K562 (cell line): Measurements from ENCODE around the gene SPRR2G.

Source experiments
- BRCA1 ChIP-seq, 2 experiments: fragments of 450-650 bp in 1 of 2; sonication (generic) in 1 of 2; formaldehyde crosslinking in 1 of 2; IDR thresholded peaks; 2 replicates each; pipeline versions ENCODE4 v1.5.0 to v1.6.1; 2017 to 2020; ENCODE audit warnings: mild to moderate bottlenecking in 1 of 2, missing genetic modification reagents in 1 of 2
- EZH2 ChIP-seq: IDR thresholded peaks from 2 replicates; pipeline ENCODE4 v1.6.1; 2012; ENCODE audit warnings: low read depth, mild to moderate bottlenecking, inconsistent platforms, low read length, borderline replicate concordance
- JUND ChIP-seq, 2 experiments: IDR thresholded peaks; 2 replicates in 1 of 2; 3 replicates in 1 of 2; pipeline ENCODE4 v1.6.1; 2011; ENCODE audit warnings: borderline replicate concordance in 2 of 2, low read depth in 2 of 2, low read length in 2 of 2, improper control_type of control experiment in 1 of 2, missing biosample characterization in 1 of 2, missing genetic modification characterization in 1 of 2, missing genetic modification reagents in 1 of 2
- PHF8 ChIP-seq: fragments of 200-600 bp; sonication (generic); IDR thresholded peaks from 2 replicates; pipeline ENCODE4 v1.6.1; 2012; ENCODE audit warnings: mixed run types, mild to moderate bottlenecking, inconsistent platforms, low read length, moderate library complexity, borderline replicate concordance
- POLR2A ChIP-seq: fragments of 450-650 bp; conservative IDR thresholded peaks from 2 replicates; pipeline ENCODE4 v1.6.1; 2016
- TCF7 ChIP-seq: sonication (generic); IDR thresholded peaks from 2 replicates; pipeline ENCODE4 v1.6.1; 2016; ENCODE audit warnings: antibody characterized with exemption, borderline replicate concordance
- TOE1 ChIP-seq, 2 experiments: fragments of 450-650 bp in 1 of 2; sonication (generic) in 1 of 2; formaldehyde crosslinking in 1 of 2; IDR thresholded peaks; 2 replicates each; pipeline versions ENCODE4 v1.7.1 to v1.8.0; 2016 to 2022; ENCODE audit warnings: borderline replicate concordance in 2 of 2, mild to moderate bottlenecking in 2 of 2, antibody characterized with exemption in 1 of 2, inconsistent platforms in 1 of 2, low read depth in 1 of 2, missing genetic modification reagents in 1 of 2, moderate library complexity in 1 of 2
- WHSC1 ChIP-seq: IDR thresholded peaks from one replicate; pipeline ENCODE4 v1.6.1; 2012; ENCODE audit warnings: low read length, control low read depth, inconsistent platforms
- ZBED1 ChIP-seq: IDR thresholded peaks from 2 replicates; pipeline ENCODE4 v1.6.1; 2014
- ZNF589 ChIP-seq: fragments of 200-800 bp; sonication (Bioruptor generic); IDR thresholded peaks from 2 replicates; pipeline ENCODE4 v1.6.1; 2016; ENCODE audit warnings: low read depth, missing genetic modification characterization, missing compliant biosample characterization
- TF ChIP-seq, protein P1 (sequence below), 3 experiments: IDR thresholded peaks in 2 of 3; conservative IDR thresholded peaks in 1 of 3; 2 replicates each; pipeline ENCODE4 v1.5.1; 2011 to 2012; ENCODE audit warnings: low read length in 3 of 3, mild to moderate bottlenecking in 3 of 3, control low read depth in 2 of 3, improper control_type of control experiment in 1 of 3, inconsistent platforms in 1 of 3, low read depth in 1 of 3, mixed read lengths in 1 of 3, moderate library complexity in 1 of 3; ENCODE audit not compliant: insufficient read depth in 2 of 3
- TF ChIP-seq, protein P2 (sequence below): sonication (generic); formaldehyde crosslinking; IDR thresholded peaks from 2 replicates; pipeline ENCODE4 v1.8.0; 2022; ENCODE audit warnings: missing genetic modification reagents, mild to moderate bottlenecking, borderline replicate concordance

DNA sequence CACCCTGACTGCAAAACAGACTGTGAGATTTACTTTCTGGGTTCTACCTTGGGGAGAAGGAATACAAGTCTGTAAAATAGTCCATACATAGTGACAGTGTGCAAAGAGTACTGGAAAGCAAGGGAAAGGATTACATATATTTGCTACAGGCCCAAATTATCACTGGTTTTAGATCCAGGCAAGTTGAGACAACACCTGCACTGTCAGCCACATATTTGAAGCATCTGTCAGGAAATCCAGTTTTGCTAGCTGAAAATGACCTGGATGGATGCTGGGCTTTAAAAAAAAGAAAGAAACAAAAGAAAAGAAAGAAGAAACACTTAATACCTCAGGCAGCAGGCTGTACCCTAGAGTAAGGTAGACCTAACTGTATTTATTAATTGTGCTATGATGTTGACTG lies 23.9 kb upstream of the SPRR2G start:
- TF ChIP-seq, protein P1, sequence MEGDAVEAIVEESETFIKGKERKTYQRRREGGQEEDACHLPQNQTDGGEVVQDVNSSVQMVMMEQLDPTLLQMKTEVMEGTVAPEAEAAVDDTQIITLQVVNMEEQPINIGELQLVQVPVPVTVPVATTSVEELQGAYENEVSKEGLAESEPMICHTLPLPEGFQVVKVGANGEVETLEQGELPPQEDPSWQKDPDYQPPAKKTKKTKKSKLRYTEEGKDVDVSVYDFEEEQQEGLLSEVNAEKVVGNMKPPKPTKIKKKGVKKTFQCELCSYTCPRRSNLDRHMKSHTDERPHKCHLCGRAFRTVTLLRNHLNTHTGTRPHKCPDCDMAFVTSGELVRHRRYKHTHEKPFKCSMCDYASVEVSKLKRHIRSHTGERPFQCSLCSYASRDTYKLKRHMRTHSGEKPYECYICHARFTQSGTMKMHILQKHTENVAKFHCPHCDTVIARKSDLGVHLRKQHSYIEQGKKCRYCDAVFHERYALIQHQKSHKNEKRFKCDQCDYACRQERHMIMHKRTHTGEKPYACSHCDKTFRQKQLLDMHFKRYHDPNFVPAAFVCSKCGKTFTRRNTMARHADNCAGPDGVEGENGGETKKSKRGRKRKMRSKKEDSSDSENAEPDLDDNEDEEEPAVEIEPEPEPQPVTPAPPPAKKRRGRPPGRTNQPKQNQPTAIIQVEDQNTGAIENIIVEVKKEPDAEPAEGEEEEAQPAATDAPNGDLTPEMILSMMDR (IDR thresholded peaks at IDR 0.05 in 2 of 3, conservative IDR thresholded peaks at IDR 0.05 in 1 of 3; ENCODE audit: insufficient read depth in 2 of 3, low read depth in 1 of 3, low read length in 3 of 3): no peak
- TF ChIP-seq BRCA1 (IDR thresholded peaks at IDR 0.05) (no peak), BRCA1 (CRISPR knock-in tag; IDR thresholded peaks at IDR 0.05) (no peak), TOE1 (IDR thresholded peaks at IDR 0.05; ENCODE audit: borderline replicate concordance) (no peak), TOE1 (CRISPR knock-in tag; IDR thresholded peaks at IDR 0.05; ENCODE audit: borderline replicate concordance, low read depth) (no peak), TCF7 (no peak), PHF8 (no peak), EZH2 (no peak), WHSC1 (no peak), POLR2A (no peak), JUND (IDR thresholded peaks at IDR 0.05; ENCODE audit: borderline replicate concordance, low read depth, low read length) (no peak), JUND (tag; IDR thresholded peaks at IDR 0.05; ENCODE audit: borderline replicate concordance, low read depth, low read length) (no peak), ZNF589 (no peak), ZBED1 (no peak)
- TF ChIP-seq, protein P2, sequence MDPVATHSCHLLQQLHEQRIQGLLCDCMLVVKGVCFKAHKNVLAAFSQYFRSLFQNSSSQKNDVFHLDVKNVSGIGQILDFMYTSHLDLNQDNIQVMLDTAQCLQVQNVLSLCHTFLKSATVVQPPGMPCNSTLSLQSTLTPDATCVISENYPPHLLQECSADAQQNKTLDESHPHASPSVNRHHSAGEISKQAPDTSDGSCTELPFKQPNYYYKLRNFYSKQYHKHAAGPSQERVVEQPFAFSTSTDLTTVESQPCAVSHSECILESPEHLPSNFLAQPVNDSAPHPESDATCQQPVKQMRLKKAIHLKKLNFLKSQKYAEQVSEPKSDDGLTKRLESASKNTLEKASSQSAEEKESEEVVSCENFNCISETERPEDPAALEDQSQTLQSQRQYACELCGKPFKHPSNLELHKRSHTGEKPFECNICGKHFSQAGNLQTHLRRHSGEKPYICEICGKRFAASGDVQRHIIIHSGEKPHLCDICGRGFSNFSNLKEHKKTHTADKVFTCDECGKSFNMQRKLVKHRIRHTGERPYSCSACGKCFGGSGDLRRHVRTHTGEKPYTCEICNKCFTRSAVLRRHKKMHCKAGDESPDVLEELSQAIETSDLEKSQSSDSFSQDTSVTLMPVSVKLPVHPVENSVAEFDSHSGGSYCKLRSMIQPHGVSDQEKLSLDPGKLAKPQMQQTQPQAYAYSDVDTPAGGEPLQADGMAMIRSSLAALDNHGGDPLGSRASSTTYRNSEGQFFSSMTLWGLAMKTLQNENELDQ (CRISPR knock-in tag): no peak
